ENCODE measurements around the gene IL20.
A peak's percentile ranks its signal among the peaks of the same experiment; 100 is the strongest.

IL20 gene

GRCh38 chr1:206913766-206914537, 48.5 kb downstream of the IL20 start:
- H3K36me3 ChIP-seq: no peaks in the 10 kb centered on the region
- DNase-seq: no peak
- peaks cover 4% of the 10 kb centered on the region for H3K27me3 ChIP-seq
- H3K4me1 ChIP-seq: no peaks in the 10 kb centered on the region
- no peaks in the 10 kb centered on the region for H3K9me3 ChIP-seq
- no peak overlapping the region for H3K4me3 ChIP-seq (ENCODE audit: low read depth, low read length)
- 0 out of 2 replicates have a peak, but pooled peaks have one; percentile 0 for TF ChIP-seq CTCF (IDR thresholded peaks at IDR 0.05; ENCODE audit: low read depth, low read length)

- Histone ChIP-seq H3K9me3 (no peaks in the 10 kb centered on the region), H3K36me3 (no peaks in the 10 kb centered on the region), H3K4me3 (ENCODE audit: low read depth, low read length) (no peak overlapping the region), H3K27me3 (no peaks in the 10 kb centered on the region; the same call in none of the 2 replicates), H3K4me1 (no peaks in the 10 kb centered on the region)
- TF ChIP-seq CTCF (IDR thresholded peaks at IDR 0.05; ENCODE audit: low read depth, low read length): no peak
- DNase-seq: no peak
Observed at GRCh38 chr1:206915030-206915735, 49.8 kb downstream of the IL20 start.

- Histone ChIP-seq H3K27me3 (no peaks in the 10 kb centered on the region; the same call in 1 of the 2 replicates), H3K4me1 (no peaks in the 10 kb centered on the region), H3K4me3 (ENCODE audit: low read depth, low read length) (no peak overlapping the region), H3K36me3 (no peaks in the 10 kb centered on the region), H3K9me3 (no peaks in the 10 kb centered on the region)
- no peak for TF ChIP-seq CTCF (IDR thresholded peaks at IDR 0.05; ENCODE audit: low read depth, low read length)
- DNase-seq: no peak
Observed at GRCh38 chr1:206916000-206916709, 50.7 kb downstream of the IL20 start.

- no peaks in the 10 kb centered on the region for H3K4me1 ChIP-seq
- no peaks in the 10 kb centered on the region for H3K9me3 ChIP-seq
- H3K27me3 ChIP-seq: no peaks in the 10 kb centered on the region
- DNase-seq: no peak
- H3K36me3 ChIP-seq: no peaks in the 10 kb centered on the region
- no peak overlapping the region for H3K4me3 ChIP-seq (ENCODE audit: low read depth, low read length)
- TF ChIP-seq CTCF (IDR thresholded peaks at IDR 0.05; ENCODE audit: low read depth, low read length): no peak
Observed at GRCh38 chr1:206918076-206918475, 52.7 kb downstream of the IL20 start.
